Stimulated activated CD8-positive, alpha-beta memory T cell treated with anti-CD3 and anti-CD28 coated beads, Interleukin-15, amount 100 ng/mL, for 48 hours (primary cell): ENCODE measurements around the gene HLF.

Experiments used
- DNase-seq, 2 donors: peaks; one replicate each; pipeline ENCODE4 v3.0.0-alpha.2; 2020; ENCODE audit warnings: low read depth in 2 of 2

The HLF gene

GRCh38 chr17:55274355-55275255, 9.8 kb downstream of the HLF start:
- DNase-seq: no peak

- DNase-seq: no peak
Measured at GRCh38 chr17:55275894-55276804, 11.4 kb downstream of the HLF start.

GRCh38 chr17:55278173-55278961, 13.6 kb downstream of the HLF start:
- DNase-seq: no peak

- DNase-seq: no peak
Measured at GRCh38 chr17:55279203-55279602, 14.4 kb downstream of the HLF start.

GRCh38 chr17:55279788-55280187, 15.0 kb downstream of the HLF start:
- no peak for DNase-seq

GRCh38 chr17:55280212-55280611, 15.5 kb downstream of the HLF start:
- DNase-seq: no peak

- no peak for DNase-seq
Measured at GRCh38 chr17:55281649-55282378, 17.1 kb downstream of the HLF start.

- DNase-seq: no peak
Measured at GRCh38 chr17:55282379-55282702, 17.6 kb downstream of the HLF start.

- DNase-seq: no peak
Measured at GRCh38 chr17:55282741-55283140, 18.0 kb downstream of the HLF start.

GRCh38 chr17:55283256-55283965, 18.7 kb downstream of the HLF start:
- no peak for DNase-seq

GRCh38 chr17:55284001-55284884, 19.5 kb downstream of the HLF start:
- DNase-seq: no peak

GRCh38 chr17:55284944-55285339, 20.2 kb downstream of the HLF start:
- DNase-seq: no peak

- DNase-seq: no peak
Measured at GRCh38 chr17:55285340-55286301, 20.9 kb downstream of the HLF start.

GRCh38 chr17:55286681-55287589, 22.2 kb downstream of the HLF start:
- DNase-seq: no peak

- DNase-seq: no peak
Measured at GRCh38 chr17:55288356-55289105, 23.8 kb downstream of the HLF start.

GRCh38 chr17:55289106-55289446, 24.3 kb downstream of the HLF start:
- no peak for DNase-seq

GRCh38 chr17:55289978-55290377, 25.2 kb downstream of the HLF start:
- DNase-seq: no peak
